HFFc6 (cell line): Measurements from ENCODE around the gene LHPP. TPM values are rescaled to one million over a fixed set of nuclear protein-coding genes. Genes with fewer than 3 reads are reported as not detected.

Experiments
- DNase-seq: peaks from one replicate; pipeline ENCODE4 v3.0.0-alpha.2; 2018
- H3K27ac Mint-ChIP-seq: 2 replicates; pipeline ENCODE4 v1.8.0; 2020; ENCODE audit warnings: mild to moderate bottlenecking, mixed read lengths
- H3K27me3 Mint-ChIP-seq: 2 replicates; pipeline ENCODE4 v1.8.0; 2021; ENCODE audit warnings: mild to moderate bottlenecking, moderate library complexity, mixed read lengths; ENCODE audit not compliant: insufficient read depth
- H3K36me3 Mint-ChIP-seq: 2 replicates; pipeline ENCODE4 v1.8.0; 2021; ENCODE audit warnings: low read depth, mixed read lengths
- H3K4me1 Mint-ChIP-seq: 2 replicates; pipeline ENCODE4 v1.8.0; 2020; ENCODE audit warnings: low read depth, mixed read lengths
- H3K4me3 Mint-ChIP-seq: 2 replicates; pipeline ENCODE4 v1.8.0; 2020; ENCODE audit warnings: mild to moderate bottlenecking, moderate library complexity, mixed read lengths
- H3K9me3 Mint-ChIP-seq: 2 replicates; pipeline ENCODE4 v1.8.0; 2020; ENCODE audit warnings: mild to moderate bottlenecking, mixed read lengths
- CTCF ChIP-seq: fragments of 200-600 bp; sonication (generic); IDR thresholded peaks from 2 replicates; pipeline ENCODE4 v1.5.0; 2021; ENCODE audit warnings: antibody characterized with exemption, mild to moderate bottlenecking
- total RNA-seq, 6 experiments: library from RNA; stranded (reverse); fragmentation: NEBNext Ultra II Directional; extraction: Animal tissue kit (Norgen Biotek cat#: 25700); gene quantifications; 2 replicates in 1 of 6; 3 replicates in 5 of 6; pipeline ENCODE4 v1.2.3, GENCODE V29; 2021

LHPP gene
- total RNA-seq, 6 experiments from 2014 or later: 12.5 to 17.3 (median 14.0) TPM

DNA sequence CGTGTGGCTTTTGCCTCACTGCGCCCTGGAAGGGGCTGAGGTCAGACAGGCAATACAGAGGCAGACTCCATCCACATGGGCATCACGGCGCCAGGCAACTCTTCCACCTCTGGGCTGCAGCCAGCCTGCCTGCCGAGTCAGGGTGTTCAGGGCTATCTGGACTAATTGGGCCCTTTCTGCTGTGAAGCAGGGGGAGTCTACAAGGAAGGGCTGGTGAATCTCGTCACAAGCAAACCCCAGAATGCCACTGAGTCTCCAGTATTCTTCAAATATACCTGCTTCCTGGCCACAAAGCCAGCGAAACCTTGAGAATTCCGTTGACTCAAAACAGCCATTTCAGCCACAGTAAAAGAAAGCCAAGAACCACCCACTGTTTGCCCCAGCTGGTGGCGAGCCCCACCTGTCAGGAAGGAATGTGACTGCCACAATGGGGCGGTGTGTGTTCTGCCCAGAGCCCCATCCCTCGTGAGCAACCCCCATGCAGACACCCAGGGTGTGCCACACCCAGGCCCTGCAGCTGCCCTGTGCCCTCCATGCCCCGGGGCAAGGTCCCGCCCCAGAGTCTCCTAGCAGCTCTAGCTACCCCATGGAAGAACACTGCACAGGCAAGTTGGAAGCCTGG, 165.2 kb downstream of the LHPP start:
- Mint-ChIP-seq H3K4me1 (no peaks in the 10 kb centered on the region), H3K4me3 (no peak overlapping the region), H3K9me3 (no peaks in the 10 kb centered on the region), H3K27me3 (0 out of 2 replicates have a peak, but pooled peaks cover 3% of the 10 kb centered on the region), H3K36me3 (no peaks in the 10 kb centered on the region), H3K27ac (no peak overlapping the region)
- no peak for TF ChIP-seq CTCF
- DNase-seq: no peak

GRCh38 chr10:124627866-124628675, 166.4 kb downstream of the LHPP start:
- Mint-ChIP-seq H3K4me1 (no peaks in the 10 kb centered on the region), H3K4me3 (no peak overlapping the region), H3K27ac (no peak overlapping the region), H3K9me3 (no peaks in the 10 kb centered on the region), H3K27me3 (0 out of 2 replicates have a peak, but pooled peaks cover 3% of the 10 kb centered on the region), H3K36me3 (no peaks in the 10 kb centered on the region)
- DNase-seq: no peak
- no peak for TF ChIP-seq CTCF

- no peaks in the 10 kb centered on the region for H3K4me1 Mint-ChIP-seq
- TF ChIP-seq CTCF: no peak
These were observed 167.0 kb downstream of the LHPP start for GRCh38 chr10:124628676-124629021.

GRCh38 chr10:124629415-124629814, 167.8 kb downstream of the LHPP start:
- no peak for TF ChIP-seq CTCF
- Mint-ChIP-seq H3K4me1 (no peaks in the 10 kb centered on the region), H3K27ac (no peak overlapping the region), H3K9me3 (no peaks in the 10 kb centered on the region), H3K4me3 (no peak overlapping the region), H3K27me3 (no peaks in the 10 kb centered on the region), H3K36me3 (no peaks in the 10 kb centered on the region)
- DNase-seq: no peak

More at GRCh38 chr10:124628676-124629021, 167.0 kb downstream of the LHPP start:
- H3K27ac Mint-ChIP-seq: no peak overlapping the region
- 0 out of 2 replicates have a peak, but pooled peaks cover 3% of the 10 kb centered on the region for H3K27me3 Mint-ChIP-seq
- H3K9me3 Mint-ChIP-seq: no peaks in the 10 kb centered on the region
- no peaks in the 10 kb centered on the region for H3K36me3 Mint-ChIP-seq
- no peak for DNase-seq
- H3K4me3 Mint-ChIP-seq: no peak overlapping the region

GRCh38 chr10:124629842-124630241, 168.2 kb downstream of the LHPP start:
- Mint-ChIP-seq H3K4me3 (no peak overlapping the region), H3K36me3 (no peaks in the 10 kb centered on the region), H3K9me3 (no peaks in the 10 kb centered on the region), H3K27ac (no peak overlapping the region), H3K27me3 (no peaks in the 10 kb centered on the region), H3K4me1 (no peaks in the 10 kb centered on the region)
- TF ChIP-seq CTCF: no peak
- no peak for DNase-seq
